OCI-LY3 (cell line): ENCODE data around the gene ASTN1.

ENCODE experiments used
- CTCF ChIP-seq: fragments of 200-600, 300-600 bp; sonication (generic); IDR thresholded peaks from 2 replicates; pipeline ENCODE4 v1.5.1; 2014; ENCODE audit warnings: antibody characterized with exemption, low read length, low read depth
- EZH2phosphoT487 ChIP-seq: fragments of 200-600 bp; shearing (Covaris generic); IDR thresholded peaks from 2 replicates; pipeline ENCODE4 v1.6.1; 2018; ENCODE audit warnings: antibody characterized with exemption, mixed run types, low read depth

- TF ChIP-seq CTCF, result no peak
- no peak for TF ChIP-seq EZH2phosphoT487
Observed at GRCh38 chr1:176903474-176903873, 261.0 kb downstream of the ASTN1 start.
